SK-N-SH (cell line): ENCODE results near the gene TRPM3. TPM values are rescaled to one million over a fixed set of nuclear protein-coding genes. Genes with fewer than 3 reads are reported as not detected.

Experiments used
- CTCF ChIA-PET: fragments of 300-600, 350-600 bp; formaldehyde crosslinking; extraction: SDS; loops from one replicate; lab custom pipeline; 2021; lab: Yijun Ruan, JAX
- POLR2A ChIA-PET: fragments of 350-600 bp; sonication (Branson Sonifier 250); formaldehyde crosslinking; extraction: SDS; loops from one replicate; lab custom pipeline; 2020; ENCODE audit warnings: antibody characterized with exemption, inconsistent platforms; lab: Yijun Ruan, JAX
- DNase-seq: peaks from one replicate; pipeline ENCODE4 v3.0.0; 2012
- H2AFZ ChIP-seq: fragments of 200-600 bp; sonication (generic); 2 replicates; pipeline ENCODE4 v1.8.1; 2016; ENCODE audit warnings: antibody characterized with exemption, mild to moderate bottlenecking, low read depth
- H3F3A ChIP-seq: fragments of 200-600 bp; sonication (generic); replicated peaks from 2 replicates; pipeline ENCODE3; 2016; ENCODE audit warnings: antibody characterized with exemption, mild to moderate bottlenecking; ENCODE audit not compliant: insufficient read depth
- H3K27ac ChIP-seq, 2 experiments: fragments of 200-500 bp in 1 of 2; fragments of 200-600 bp in 1 of 2; sonication (Bioruptor generic) in 1 of 2; sonication (generic), shearing (Covaris generic) in 1 of 2; 2 replicates each; pipeline versions ENCODE4 v1.5.1 to v1.6.1; 2014 to 2016; ENCODE audit warnings: low read depth in 2 of 2, inconsistent platforms in 1 of 2, low read length in 1 of 2, mild to moderate bottlenecking in 1 of 2, mixed read lengths in 1 of 2
- H3K27me3 ChIP-seq: fragments of 200-600 bp; sonication (generic), shearing (Covaris generic); 2 replicates; pipeline ENCODE4 v1.6.1; 2016; ENCODE audit warnings: mixed run types; ENCODE audit not compliant: insufficient read depth
- H3K36me3 ChIP-seq, 2 experiments: fragments of 200-500 bp in 1 of 2; fragments of 200-600 bp in 1 of 2; sonication (Bioruptor generic) in 1 of 2; sonication (generic) in 1 of 2; replicated peaks in 1 of 2; 2 replicates each; pipeline versions ENCODE3 to v1.5.1; 2014 to 2016; ENCODE audit warnings: low read length in 1 of 2, mild to moderate bottlenecking in 1 of 2; ENCODE audit not compliant: insufficient read depth in 2 of 2, control insufficient read depth in 1 of 2
- H3K4me1 ChIP-seq, 2 experiments: fragments of 200-500 bp in 1 of 2; fragments of 200-600 bp in 1 of 2; sonication (Bioruptor generic) in 1 of 2; sonication (generic), shearing (Covaris generic) in 1 of 2; 2 replicates each; pipeline versions ENCODE4 v1.5.1 to v1.6.1; 2014 to 2016; ENCODE audit warnings: low read depth in 1 of 2, low read length in 1 of 2, mixed run types in 1 of 2; ENCODE audit not compliant: insufficient read depth in 2 of 2, control insufficient read depth in 1 of 2
- H3K4me2 ChIP-seq: fragments of 200-600 bp; sonication (generic), shearing (Covaris generic); 2 replicates; pipeline ENCODE4 v1.6.1; 2017; ENCODE audit warnings: mixed run types
- H3K4me3 ChIP-seq, 2 experiments: fragments of 200-500 bp in 1 of 2; fragments of 200-600 bp in 1 of 2; sonication (Bioruptor generic) in 1 of 2; sonication (generic), shearing (Covaris generic) in 1 of 2; 2 replicates each; pipeline versions ENCODE4 v1.5.1 to v1.8.1; 2014 to 2016; ENCODE audit warnings: low read depth in 2 of 2, inconsistent platforms in 1 of 2, low read length in 1 of 2, mild to moderate bottlenecking in 1 of 2, mixed read lengths in 1 of 2, moderate library complexity in 1 of 2
- H3K79me2 ChIP-seq: fragments of 200-600 bp; sonication (generic); 2 replicates; pipeline ENCODE4 v1.8.1; 2017; ENCODE audit warnings: mild to moderate bottlenecking; ENCODE audit not compliant: insufficient read depth
- H3K9ac ChIP-seq: fragments of 200-600 bp; sonication (generic); 2 replicates; pipeline ENCODE4 v1.6.1; 2017; ENCODE audit warnings: mixed run types
- H3K9me2 ChIP-seq: fragments of 200-600 bp; sonication (generic); 2 replicates; pipeline ENCODE4 v1.6.1; 2017; ENCODE audit warnings: mixed run types
- H3K9me3 ChIP-seq: fragments of 200-600 bp; sonication (generic); 2 replicates; pipeline ENCODE4 v1.6.1; 2017; ENCODE audit warnings: mixed run types, mild to moderate bottlenecking, moderate library complexity
- H4K20me1 ChIP-seq: fragments of 200-600 bp; sonication (generic); 2 replicates; pipeline ENCODE4 v1.6.1; 2017; ENCODE audit warnings: mild to moderate bottlenecking, mixed run types; ENCODE audit not compliant: insufficient read depth
- CHD2 ChIP-seq: fragments of 150-350 bp; IDR thresholded peaks from 2 replicates; pipeline ENCODE4 v1.6.1; 2018; ENCODE audit warnings: low read length; ENCODE audit not compliant: partially characterized antibody
- ELF1 ChIP-seq: IDR thresholded peaks from 2 replicates; pipeline ENCODE4 v1.4.0; 2012
- EZH2phosphoT487 ChIP-seq: fragments of 200-600 bp; sonication (generic); IDR thresholded peaks from 2 replicates; pipeline ENCODE4 v1.6.1; 2017; ENCODE audit warnings: low read depth, mixed run types, mild to moderate bottlenecking, antibody characterized with exemption, moderate library complexity, borderline replicate concordance
- FOXM1 ChIP-seq: IDR thresholded peaks from 2 replicates; pipeline ENCODE4 v1.4.0; 2012; ENCODE audit warnings: low read depth, mild to moderate bottlenecking
- IRF3 ChIP-seq: fragments of 150-350 bp; IDR thresholded peaks from 2 replicates; pipeline ENCODE4 v1.6.1; 2016; ENCODE audit warnings: mild to moderate bottlenecking, low read depth, low read length
- JUND ChIP-seq: IDR thresholded peaks from 2 replicates; pipeline ENCODE4 v1.4.0; 2012
- RFX5 ChIP-seq: IDR thresholded peaks from 2 replicates; pipeline ENCODE4 v1.6.1; 2012; ENCODE audit warnings: mild to moderate bottlenecking, improper control_type of control experiment, low read length
- RXRA ChIP-seq: IDR thresholded peaks from 2 replicates; pipeline ENCODE4 v1.4.0; 2012; ENCODE audit warnings: low read depth, mild to moderate bottlenecking, borderline replicate concordance
- TCF12 ChIP-seq: IDR thresholded peaks from 2 replicates; pipeline ENCODE4 v1.4.0; 2012
- TEAD4 ChIP-seq: IDR thresholded peaks from 2 replicates; pipeline ENCODE4 v1.4.0; 2012; ENCODE audit warnings: mild to moderate bottlenecking, borderline replicate concordance; ENCODE audit not compliant: insufficient read depth
- USF1 ChIP-seq: IDR thresholded peaks from 2 replicates; pipeline ENCODE4 v1.4.0; 2012; ENCODE audit warnings: low read depth, borderline replicate concordance
- USF2 ChIP-seq: fragments of 150-350 bp; IDR thresholded peaks from 2 replicates; pipeline ENCODE4 v1.6.1; 2017; ENCODE audit warnings: antibody characterized with exemption, low read length, low read depth, borderline replicate concordance
- YY1 ChIP-seq: IDR thresholded peaks from 2 replicates; pipeline ENCODE4 v1.4.0; 2012; ENCODE audit warnings: low read depth, mild to moderate bottlenecking
- WGBS: methylation state at CpG from one replicate; pipeline ENCODE4 v1.1.6; 2017; ENCODE audit warnings: low lambda C conversion rate; 5-methylcytosine and 5-hydroxymethylcytosine counted together
- polyA plus RNA-seq, 3 experiments: library from polyadenylated mRNA; depleted of rRNA; stranded (reverse); fragments of >200 nt; gene quantifications; 2 replicates each; pipeline ENCODE4 v1.2.3, GENCODE V29; 2012
- TF ChIP-seq, protein P1 (sequence below): IDR thresholded peaks from 2 replicates; pipeline ENCODE4 v1.4.0; 2012; ENCODE audit warnings: low read depth
- TF ChIP-seq, protein P2 (sequence below): IDR thresholded peaks from 2 replicates; pipeline ENCODE4 v1.6.1; 2012; ENCODE audit warnings: mild to moderate bottlenecking, low read depth, low read length, moderate library complexity

The TRPM3 gene
- polyA plus RNA-seq, 1 of the 3 experiments (the other 2 are of a cell fraction) = not detected

DNA sequence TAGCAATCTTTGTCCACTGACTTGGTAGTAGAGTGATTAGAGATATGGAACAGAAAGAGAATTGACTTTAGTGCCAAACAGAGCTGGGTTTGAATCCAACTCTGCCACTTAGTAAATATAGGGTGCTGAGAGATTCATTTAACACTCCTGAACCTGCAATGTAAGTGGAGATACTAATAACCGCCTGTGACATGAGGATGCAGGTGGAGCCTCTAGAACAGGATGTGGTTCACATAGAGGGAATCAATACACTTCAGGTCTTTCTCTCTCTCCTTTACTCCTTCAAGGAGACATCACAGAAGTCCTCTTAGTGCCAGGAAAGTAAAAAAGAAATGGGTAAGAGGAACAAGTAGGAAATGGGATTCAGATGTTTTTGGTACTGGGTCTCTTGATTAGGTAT is 49.8 kb downstream of the TRPM3 start:
- 31% methylated on average over 1 of the region's 1 CpG for WGBS
- POLR2A ChIA-PET = no interaction called here

More for the DNA sequence above, 49.8 kb downstream of the TRPM3 start:
- Histone ChIP-seq H4K20me1 (no peaks in the 10 kb centered on the region), H3K4me1 (no peaks in the 10 kb centered on the region), H3K36me3 (no peaks in the 10 kb centered on the region), H3K4me2 (no peak overlapping the region), H3K79me2 (no peaks in the 10 kb centered on the region), H3K27ac (no peak overlapping the region), H2AFZ (no peak overlapping the region), H3K4me3 (no peak overlapping the region), H3K9me2 (no peaks in the 10 kb centered on the region), H3F3A (no peaks in the 10 kb centered on the region), H3K9ac (no peak overlapping the region), H3K9me3 (no peaks in the 10 kb centered on the region), H3K27me3 (peaks cover 12% of the 10 kb centered on the region; the same call in 1 of the 2 replicates)
- CTCF ChIA-PET = no interaction called here
- DNase-seq = no peak
- TF ChIP-seq EZH2phosphoT487 = no peak
- TF ChIP-seq YY1 = no peak
- TF ChIP-seq FOXM1 = no peak
- no peak for TF ChIP-seq ELF1
- TF ChIP-seq, protein P1, sequence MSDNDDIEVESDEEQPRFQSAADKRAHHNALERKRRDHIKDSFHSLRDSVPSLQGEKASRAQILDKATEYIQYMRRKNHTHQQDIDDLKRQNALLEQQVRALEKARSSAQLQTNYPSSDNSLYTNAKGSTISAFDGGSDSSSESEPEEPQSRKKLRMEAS = no peak
- TF ChIP-seq JUND = no peak
- TF ChIP-seq TEAD4 = no peak
- TF ChIP-seq CHD2 = no peak
- no peak for TF ChIP-seq USF2
- TF ChIP-seq, protein P2, sequence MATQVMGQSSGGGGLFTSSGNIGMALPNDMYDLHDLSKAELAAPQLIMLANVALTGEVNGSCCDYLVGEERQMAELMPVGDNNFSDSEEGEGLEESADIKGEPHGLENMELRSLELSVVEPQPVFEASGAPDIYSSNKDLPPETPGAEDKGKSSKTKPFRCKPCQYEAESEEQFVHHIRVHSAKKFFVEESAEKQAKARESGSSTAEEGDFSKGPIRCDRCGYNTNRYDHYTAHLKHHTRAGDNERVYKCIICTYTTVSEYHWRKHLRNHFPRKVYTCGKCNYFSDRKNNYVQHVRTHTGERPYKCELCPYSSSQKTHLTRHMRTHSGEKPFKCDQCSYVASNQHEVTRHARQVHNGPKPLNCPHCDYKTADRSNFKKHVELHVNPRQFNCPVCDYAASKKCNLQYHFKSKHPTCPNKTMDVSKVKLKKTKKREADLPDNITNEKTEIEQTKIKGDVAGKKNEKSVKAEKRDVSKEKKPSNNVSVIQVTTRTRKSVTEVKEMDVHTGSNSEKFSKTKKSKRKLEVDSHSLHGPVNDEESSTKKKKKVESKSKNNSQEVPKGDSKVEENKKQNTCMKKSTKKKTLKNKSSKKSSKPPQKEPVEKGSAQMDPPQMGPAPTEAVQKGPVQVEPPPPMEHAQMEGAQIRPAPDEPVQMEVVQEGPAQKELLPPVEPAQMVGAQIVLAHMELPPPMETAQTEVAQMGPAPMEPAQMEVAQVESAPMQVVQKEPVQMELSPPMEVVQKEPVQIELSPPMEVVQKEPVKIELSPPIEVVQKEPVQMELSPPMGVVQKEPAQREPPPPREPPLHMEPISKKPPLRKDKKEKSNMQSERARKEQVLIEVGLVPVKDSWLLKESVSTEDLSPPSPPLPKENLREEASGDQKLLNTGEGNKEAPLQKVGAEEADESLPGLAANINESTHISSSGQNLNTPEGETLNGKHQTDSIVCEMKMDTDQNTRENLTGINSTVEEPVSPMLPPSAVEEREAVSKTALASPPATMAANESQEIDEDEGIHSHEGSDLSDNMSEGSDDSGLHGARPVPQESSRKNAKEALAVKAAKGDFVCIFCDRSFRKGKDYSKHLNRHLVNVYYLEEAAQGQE = no peak
- no peak for TF ChIP-seq IRF3
- no peak for TF ChIP-seq RFX5
- TF ChIP-seq USF1 = no peak
- no peak for TF ChIP-seq RXRA
- TF ChIP-seq TCF12 = no peak
